GM12891 (cell line): ENCODE measurements around the gene IGFLR1.
A peak's percentile ranks its signal among the peaks of the same experiment; 100 is the strongest.
"Not testable (repeated sequence)": the region's sequence is repeated elsewhere in the genome, so short reads cannot be mapped to it uniquely, and the experiment has no call there.

Source experiments
- DNase-seq: peaks from one replicate; pipeline ENCODE4 v3.0.0; 2011; ENCODE audit warnings: low spot score; ENCODE audit not compliant: insufficient read length
- FAIRE-seq: peaks from 2 replicates; lab custom pipeline; 2011; peaks lifted over from hg19 to GRCh38; lab: Jason Lieb, UNC
- PAX5 ChIP-seq: IDR thresholded peaks from 2 replicates; pipeline ENCODE4 v1.6.1; 2011; ENCODE audit warnings: low read length, moderate library complexity, mild to moderate bottlenecking; ENCODE audit not compliant: insufficient read depth, severe bottlenecking
- POLR2A ChIP-seq: IDR thresholded peaks from 2 replicates; pipeline ENCODE4 v1.6.1; 2011; ENCODE audit warnings: low read depth, low read length, control low read depth
- POLR2AphosphoS5 ChIP-seq: IDR thresholded peaks from 2 replicates; pipeline ENCODE4 v1.6.1; 2011; ENCODE audit warnings: low read depth, low read length, control low read depth
- POU2F2 ChIP-seq: IDR thresholded peaks from 2 replicates; pipeline ENCODE4 v1.6.1; 2011; ENCODE audit warnings: low read depth, mild to moderate bottlenecking, control low read depth, low read length, moderate library complexity
- SPI1 ChIP-seq: IDR thresholded peaks from 2 replicates; pipeline ENCODE4 v1.6.1; 2011; ENCODE audit warnings: low read depth, low read length, control low read depth
- TAF1 ChIP-seq: IDR thresholded peaks from 2 replicates; pipeline ENCODE4 v1.6.1; 2011; ENCODE audit warnings: low read depth, low read length, control low read depth

IGFLR1 gene

DNA sequence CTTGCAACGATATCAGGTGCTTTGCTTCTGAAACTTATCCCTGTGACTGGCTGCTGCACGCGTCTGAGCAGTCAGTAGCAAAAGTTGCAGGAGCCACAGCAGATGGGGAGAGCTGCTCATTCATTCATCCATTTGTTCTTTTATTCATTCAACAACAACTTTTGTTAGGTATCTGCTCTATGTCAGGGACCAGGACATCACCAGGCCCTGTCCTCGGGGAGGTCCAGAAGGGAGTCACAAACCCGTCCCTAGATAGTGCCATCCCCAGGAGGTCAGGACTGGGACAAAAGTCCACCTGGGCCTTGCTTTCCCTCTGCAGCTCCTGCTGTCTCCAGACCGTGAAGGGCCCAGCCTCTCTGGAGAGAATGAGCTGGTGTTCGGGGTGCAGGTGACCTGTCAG is 35.7 kb upstream of the IGFLR1 start:
- FAIRE-seq = no peak
- DNase-seq = no peak
- TF ChIP-seq TAF1 (no peak), PAX5 (no peak), POLR2AphosphoS5 (no peak), POLR2A (no peak), POU2F2 (no peak), SPI1 (no peak)

DNA sequence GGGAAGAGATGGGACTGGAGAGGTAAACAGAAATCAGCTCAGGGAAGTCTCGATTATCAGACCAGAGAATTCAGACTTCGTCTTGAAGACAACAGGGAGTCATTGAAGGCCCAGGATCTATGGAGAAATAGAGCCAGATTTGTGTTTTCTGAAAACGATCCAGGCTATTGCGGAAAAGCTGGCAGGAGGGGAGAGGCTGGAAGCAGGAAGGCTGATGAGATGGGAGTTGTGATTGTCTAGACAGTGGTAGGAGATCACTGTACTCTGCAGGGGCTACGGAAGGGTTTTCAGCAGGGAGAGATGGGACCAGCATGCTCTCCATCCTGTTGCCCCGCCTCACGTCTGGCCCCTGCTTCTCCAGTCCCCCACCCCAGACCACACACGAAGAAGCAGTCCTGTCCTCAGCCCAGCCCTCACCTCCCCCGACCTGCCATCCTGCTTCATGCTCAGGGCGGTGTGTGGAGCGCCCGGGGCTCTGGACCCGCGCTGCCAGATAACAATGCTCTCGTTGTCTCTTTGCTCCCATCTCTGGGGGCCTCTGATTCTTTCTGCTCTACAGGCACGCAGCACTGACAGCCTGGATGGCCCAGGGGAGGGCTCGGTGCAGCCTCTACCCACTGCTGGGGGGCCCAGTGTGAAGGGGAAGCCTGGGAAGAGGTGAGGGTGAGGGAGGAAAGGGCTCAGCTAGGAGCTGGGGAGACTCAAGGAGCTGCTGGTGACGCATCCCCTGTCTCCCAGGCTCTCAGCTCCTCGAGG is 35.0 kb upstream of the IGFLR1 start:
- no peak for TF ChIP-seq POLR2A
- TF ChIP-seq PAX5 = no peak
- no peak for TF ChIP-seq TAF1
- TF ChIP-seq POLR2AphosphoS5 = no peak
- TF ChIP-seq SPI1 = no peak
- no peak for TF ChIP-seq POU2F2
- DNase-seq = no peak
- no peak for FAIRE-seq

DNA sequence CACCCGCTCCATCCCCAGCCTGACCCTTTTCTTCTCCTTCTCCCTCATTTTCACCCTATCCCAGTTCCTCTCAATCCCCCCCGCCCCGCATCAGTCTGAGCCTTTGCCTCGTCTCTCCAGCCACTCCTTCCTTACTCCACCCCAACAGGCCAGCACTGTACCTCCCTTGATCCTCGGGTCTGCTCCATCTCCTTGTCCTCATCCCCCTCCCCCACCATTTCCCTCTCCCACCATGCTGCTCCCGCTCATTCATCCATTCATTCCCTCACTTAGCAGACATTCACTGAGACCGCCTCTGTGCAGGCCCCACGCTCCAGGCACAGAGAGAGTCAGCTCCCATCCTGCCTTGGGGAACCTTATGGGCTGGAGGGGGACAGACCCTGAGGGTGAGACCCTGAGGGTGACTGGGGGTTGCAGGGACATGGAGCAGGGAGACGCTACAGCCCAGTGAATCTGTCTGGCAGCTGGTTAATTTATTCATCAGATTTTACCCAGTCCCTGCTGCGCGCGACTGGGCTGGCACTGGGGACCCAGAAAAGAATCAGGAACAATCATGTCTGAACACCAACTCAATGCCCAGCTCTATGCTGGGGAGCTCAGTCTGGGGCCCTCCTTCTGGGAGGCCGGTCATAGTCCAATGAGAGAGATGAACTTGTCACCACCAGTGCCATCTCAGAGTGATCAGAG is 34.0 kb upstream of the IGFLR1 start:
- TF ChIP-seq PAX5 = no peak
- no peak for TF ChIP-seq POU2F2
- TF ChIP-seq SPI1 = no peak
- TF ChIP-seq POLR2AphosphoS5 = no peak
- no peak for TF ChIP-seq POLR2A
- no peak for TF ChIP-seq TAF1
- no peak for DNase-seq
- no peak for FAIRE-seq

DNA sequence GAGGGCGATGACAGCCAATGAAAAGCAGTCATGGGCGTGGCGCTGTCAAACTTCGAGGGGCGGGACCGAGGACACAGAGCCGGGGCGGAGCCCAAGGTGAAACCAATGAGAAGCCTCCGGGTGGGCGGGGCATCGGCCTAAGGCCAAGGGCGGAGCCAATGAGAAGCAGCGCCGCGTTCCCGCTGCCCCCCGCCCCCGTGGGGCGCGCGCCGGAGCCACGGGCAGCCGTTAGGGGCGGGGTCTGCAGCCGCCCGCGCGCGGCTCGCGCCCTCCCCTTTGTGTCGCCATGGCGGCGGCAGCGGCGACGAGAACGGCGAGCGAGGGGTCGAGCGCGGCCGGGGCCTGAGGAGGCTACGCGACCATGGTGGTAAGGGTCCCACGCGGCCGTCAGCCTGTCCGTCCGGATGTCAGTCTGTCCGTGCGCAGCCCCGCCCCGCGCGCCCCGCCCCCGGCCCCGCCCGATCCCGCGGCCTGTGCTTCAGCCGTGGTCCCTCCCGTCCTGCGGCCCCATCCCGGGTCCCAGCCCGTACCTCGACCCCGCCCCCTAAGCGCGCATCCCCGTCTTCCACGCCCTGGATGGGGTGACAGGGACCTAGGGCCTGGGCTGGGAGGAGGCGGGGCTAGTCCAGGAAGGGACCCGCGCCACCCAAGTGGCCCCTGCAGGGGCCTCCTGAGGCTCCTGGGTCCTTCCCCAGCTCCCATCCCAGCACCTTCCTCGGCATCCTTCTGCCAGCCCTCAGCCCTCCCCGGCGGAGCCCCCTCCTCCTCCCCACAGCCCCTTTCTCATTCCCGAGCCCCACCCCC is 33.2 kb upstream of the IGFLR1 start, which contains the start of gene ARHGAP33:
Gene ARHGAP33, plus strand, starts transcription at position 267 of the 804 bp plus-strand sequence. Its CDS starts 95 bp downstream, at position 362.
- no peak for TF ChIP-seq POU2F2
- TF ChIP-seq SPI1 = no peak
- no peak for TF ChIP-seq TAF1
- no peak for TF ChIP-seq POLR2AphosphoS5
- TF ChIP-seq PAX5 = no peak
- TF ChIP-seq POLR2A = no peak
- DNase-seq (peak; percentile 98), FAIRE-seq (peak; percentile 97)

DNA sequence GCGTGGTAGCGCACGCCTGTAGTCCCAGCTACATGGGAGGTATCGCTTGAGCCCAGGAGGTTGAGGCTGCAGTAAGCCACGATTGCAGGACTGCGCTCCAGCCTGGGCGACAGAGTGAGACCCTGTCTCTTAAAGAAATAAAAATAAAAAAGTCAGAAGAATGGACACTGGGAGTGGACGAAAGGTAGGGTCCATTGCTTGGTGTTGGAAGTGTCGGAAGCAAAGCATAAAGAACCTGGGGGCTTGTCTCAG is 32.7 kb upstream of the IGFLR1 start:
- no peak for FAIRE-seq
- TF ChIP-seq POLR2AphosphoS5 = no peak
- TF ChIP-seq TAF1 = no peak
- no peak for TF ChIP-seq POLR2A
- no peak for TF ChIP-seq PAX5
- TF ChIP-seq SPI1 = no peak
- TF ChIP-seq POU2F2 = no peak
- no peak for DNase-seq

- TF ChIP-seq POLR2AphosphoS5 (no peak), POLR2A (no peak), POU2F2 (no peak), SPI1 (no peak), TAF1 (no peak), PAX5 (no peak)
- FAIRE-seq = no peak
- no peak for DNase-seq
Measured at GRCh38 chr19:35774274-35775045, 32.2 kb upstream of the IGFLR1 start.

DNA sequence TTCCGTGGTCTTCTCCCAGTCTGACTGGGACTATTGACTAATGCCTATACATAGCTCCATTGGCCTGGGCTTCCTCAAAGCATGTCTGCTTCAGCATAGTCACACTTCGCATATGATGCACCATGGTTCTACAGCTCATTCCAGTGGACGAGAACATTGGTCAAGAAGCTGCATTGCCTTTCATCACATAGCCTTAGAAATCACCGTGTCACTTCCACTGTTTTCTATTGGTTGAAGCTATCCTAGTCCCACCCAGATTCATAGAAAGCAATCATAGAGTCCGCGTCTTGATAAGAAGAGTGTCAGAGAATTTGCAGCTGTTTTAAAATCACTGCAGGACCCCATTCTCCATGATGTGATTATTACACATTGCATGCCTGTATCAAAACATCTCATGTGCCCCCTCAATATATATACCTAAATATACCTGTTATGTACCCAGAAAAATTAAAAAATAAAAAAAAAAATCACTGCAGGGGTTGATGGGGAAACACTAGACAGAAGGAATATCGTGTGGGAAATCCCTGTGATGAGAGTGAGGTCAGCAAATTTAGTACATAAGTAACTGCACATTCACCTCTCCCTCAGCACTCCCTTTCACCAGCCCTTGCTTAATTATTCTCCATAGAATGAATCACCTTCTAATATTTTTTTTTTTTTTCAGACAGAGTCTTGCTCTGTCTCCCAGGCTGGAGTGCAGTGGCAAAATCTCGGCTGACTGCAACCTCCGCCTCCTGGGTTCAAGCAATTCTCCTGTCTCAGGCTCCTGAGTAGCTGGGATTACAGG is 31.0 kb upstream of the IGFLR1 start:
- TF ChIP-seq POU2F2 = no peak
- no peak for TF ChIP-seq SPI1
- TF ChIP-seq POLR2A = no peak
- TF ChIP-seq POLR2AphosphoS5 = no peak
- TF ChIP-seq PAX5 = no peak
- TF ChIP-seq TAF1 = no peak
- DNase-seq (no peak), FAIRE-seq (no peak)

- not testable (repeated sequence) for DNase-seq, FAIRE-seq
Measured at GRCh38 chr19:35772362-35772761, 30.1 kb upstream of the IGFLR1 start.
